A549 (cell line): Measurements from ENCODE around the gene ZNF532. TPM values are rescaled to one million over a fixed set of nuclear protein-coding genes. Genes with fewer than 3 reads are reported as not detected.

Experiments
- ATAC-seq, 2 experiments: fragments of 200-7000 bp in 1 of 2; fragments of >200 bp in 1 of 2; cut with Nextera tagmentation in 1 of 2; cut with Tn5 transposase in 1 of 2; 3 replicates each; pipeline versions ENCODE4 v1.8.0 to v1.9.1; 2018 to 2020; ENCODE audit warnings: mild to moderate bottlenecking in 1 of 2, moderate library complexity in 1 of 2
- CTCF ChIA-PET: fragments of 300-600 bp; sonication (Branson Sonifier 250); formaldehyde crosslinking; extraction: SDS; loops from one replicate; lab custom pipeline; 2021; ENCODE audit warnings: antibody characterized with exemption, inconsistent platforms; lab: Yijun Ruan, JAX
- POLR2A ChIA-PET: fragments of 350-600 bp; formaldehyde crosslinking; extraction: SDS; loops from one replicate; lab custom pipeline; 2021; ENCODE audit warnings: antibody characterized with exemption, inconsistent platforms; lab: Yijun Ruan, JAX
- DNase-seq, 2 experiments: peaks; one replicate each; pipeline versions ENCODE4 v3.0.0 to v3.0.0-alpha.2; 2011 to 2016; ENCODE audit warnings: low read depth in 1 of 2, low spot score in 1 of 2
- FAIRE-seq: peaks from 2 replicates; lab custom pipeline; 2011; peaks lifted over from hg19 to GRCh38; lab: Jason Lieb, UNC
- H3K27ac ChIP-seq, 2 experiments: fragments of >200 bp; sonication (Bioruptor Twin); formaldehyde crosslinking; 3 replicates each; pipeline ENCODE4 v1.5.1; 2016 to 2017
- H3K4me1 ChIP-seq: fragments of >200 bp; sonication (Bioruptor Twin); formaldehyde crosslinking; 3 replicates; pipeline ENCODE4 v1.6.1; 2016
- H3K4me2 ChIP-seq: fragments of >200 bp; sonication (Bioruptor Twin); formaldehyde crosslinking; 3 replicates; pipeline ENCODE4 v1.6.1; 2016
- H3K4me3 ChIP-seq: fragments of >200 bp; sonication (Bioruptor Twin); formaldehyde crosslinking; 3 replicates; pipeline ENCODE4 v1.5.1; 2016
- H3K9me3 ChIP-seq: fragments of >200 bp; sonication (Bioruptor Twin); formaldehyde crosslinking; 3 replicates; pipeline ENCODE4 v1.6.1; 2016
- CBX2 ChIP-seq: fragments of 200-600 bp; sonication (generic); IDR thresholded peaks from 2 replicates; pipeline ENCODE4 v1.6.1; 2016; ENCODE audit warnings: low read depth, mild to moderate bottlenecking, borderline replicate concordance
- CBX8 ChIP-seq: fragments of 200-600 bp; sonication (generic); IDR thresholded peaks from 2 replicates; pipeline ENCODE4 v1.6.1; 2016
- CHD2 ChIP-seq: fragments of 150-350 bp; IDR thresholded peaks from 2 replicates; pipeline ENCODE4 v1.6.1; 2014; ENCODE audit warnings: low read length; ENCODE audit not compliant: partially characterized antibody
- CHD4 ChIP-seq: fragments of 200-600 bp; sonication (generic); IDR thresholded peaks from 2 replicates; pipeline ENCODE4 v1.6.1; 2016; ENCODE audit warnings: antibody characterized with exemption, mild to moderate bottlenecking, borderline replicate concordance
- EHF ChIP-seq: fragments of 250-450 bp; sonication (Bioruptor Pico); IDR thresholded peaks from 2 replicates; pipeline ENCODE4 v1.5.0; 2020; ENCODE audit warnings: mild to moderate bottlenecking
- ESRRA ChIP-seq: fragments of 150-350 bp; IDR thresholded peaks from 2 replicates; pipeline ENCODE4 v1.6.1; 2014; ENCODE audit warnings: mild to moderate bottlenecking, low read length, borderline replicate concordance
- GATA3 ChIP-seq: IDR thresholded peaks from 2 replicates; pipeline ENCODE4 v1.6.1; 2012; ENCODE audit warnings: borderline replicate concordance
- HOXA7 ChIP-seq: fragments of 250-450 bp; sonication (Bioruptor Pico); IDR thresholded peaks from 2 replicates; pipeline ENCODE4 v1.5.0; 2020; ENCODE audit warnings: mild to moderate bottlenecking, moderate library complexity
- HOXB13 ChIP-seq: fragments of 250-450 bp; sonication (Bioruptor Pico); IDR thresholded peaks from 2 replicates; pipeline ENCODE4 v1.5.0; 2020; ENCODE audit warnings: low read depth, mild to moderate bottlenecking, moderate library complexity
- HOXB5 ChIP-seq: fragments of 250-450 bp; sonication (Bioruptor Pico); IDR thresholded peaks from 2 replicates; pipeline ENCODE4 v1.5.0; 2020; ENCODE audit warnings: mild to moderate bottlenecking, moderate library complexity
- JUN ChIP-seq, 2 experiments: fragments of >200 bp; sonication (Bioruptor Twin); formaldehyde crosslinking; IDR thresholded peaks; 2 replicates in 1 of 2; 3 replicates in 1 of 2; pipeline ENCODE4 v1.6.1; 2016 to 2017
- JUNB ChIP-seq: fragments of >200 bp; sonication (Bioruptor Twin); formaldehyde crosslinking; IDR thresholded peaks from 2 replicates; pipeline ENCODE4 v1.6.1; 2016
- KDM1A ChIP-seq: fragments of 200-600 bp; sonication (generic); IDR thresholded peaks from 2 replicates; pipeline ENCODE4 v1.6.1; 2016; ENCODE audit warnings: low read depth, mild to moderate bottlenecking
- MYC ChIP-seq: IDR thresholded peaks from 2 replicates; pipeline ENCODE4 v1.6.1; 2012; ENCODE audit warnings: mild to moderate bottlenecking, inconsistent platforms, low read length, improper control_type of control experiment, borderline replicate concordance
- NPAS2 ChIP-seq: fragments of 250-450 bp; sonication (Bioruptor Pico); IDR thresholded peaks from 2 replicates; pipeline ENCODE4 v1.8.0; 2022; ENCODE audit warnings: mild to moderate bottlenecking, moderate library complexity, borderline replicate concordance
- POLR2A ChIP-seq: IDR thresholded peaks from 2 replicates; pipeline ENCODE4 v1.6.1; 2012; ENCODE audit warnings: mild to moderate bottlenecking, low read length
- RAD21 ChIP-seq, 2 experiments: fragments of >200 bp in 1 of 2; sonication (Bioruptor Twin) in 1 of 2; formaldehyde crosslinking in 1 of 2; IDR thresholded peaks in 1 of 2; conservative IDR thresholded peaks in 1 of 2; 2 replicates in 1 of 2; 3 replicates in 1 of 2; pipeline ENCODE4 v1.6.1; 2012 to 2018; ENCODE audit warnings: inconsistent platforms in 1 of 2
- RCOR1 ChIP-seq: fragments of 150-350 bp; IDR thresholded peaks from 2 replicates; pipeline ENCODE4 v1.6.1; 2014; ENCODE audit warnings: antibody characterized with exemption, low read length, low read depth
- RFX5 ChIP-seq: fragments of 450-650 bp; IDR thresholded peaks from 2 replicates; pipeline ENCODE4 v1.7.1; 2014; ENCODE audit warnings: antibody characterized with exemption, mild to moderate bottlenecking, moderate library complexity
- SMC3 ChIP-seq: fragments of >200 bp; sonication (Bioruptor Twin); formaldehyde crosslinking; IDR thresholded peaks from 3 replicates; pipeline ENCODE4 v1.6.1; 2018; ENCODE audit warnings: inconsistent platforms
- ZFP36 ChIP-seq: fragments of 450-650 bp; IDR thresholded peaks from 2 replicates; pipeline ENCODE4 v1.6.1; 2014; ENCODE audit warnings: borderline replicate concordance; ENCODE audit not compliant: partially characterized antibody
- ZNF302 ChIP-seq: fragments of 250-450 bp; sonication (Bioruptor Pico); IDR thresholded peaks from 2 replicates; pipeline ENCODE4 v1.9.0; 2021; ENCODE audit warnings: inconsistent platforms, mild to moderate bottlenecking, moderate library complexity
- WGBS: methylation state at CpG from one replicate; pipeline ENCODE4 v1.1.6; 2017; ENCODE audit errors: missing lambda C conversion rate; 5-methylcytosine and 5-hydroxymethylcytosine counted together
- polyA plus RNA-seq, 4 experiments: library from polyadenylated mRNA; depleted of rRNA in 3 of 4; stranded (reverse); fragments of >200 nt; fragmentation: RNase III in 1 of 4; extraction: RNeasy Plus Mini Kit Qiagen cat#74134 plus additional on column Dnase treatment in 1 of 4; gene quantifications; 2 replicates in 3 of 4; 3 replicates in 1 of 4; pipeline ENCODE4 v1.2.3, GENCODE V29; 2011 to 2017

The ZNF532 gene
- polyA plus RNA-seq, 2 of the 4 experiments (the other 2 are of a cell fraction): 26.8 to 64.6 TPM

GRCh38 chr18:59015531-59016152 lies 151.0 kb downstream of the ZNF532 start:
- no peak overlapping the region for H3K27ac ChIP-seq
- WGBS: 93% methylated on average over 5 of the region's 5 CpGs
- no peak overlapping the region for H3K4me2 ChIP-seq
- peaks cover 8% of the 10 kb centered on the region; the same call in 2 of the 3 replicates for H3K4me1 ChIP-seq
- TF ChIP-seq HOXB5 (CRISPR knock-in tag): no peak
- no peak for TF ChIP-seq NPAS2 (CRISPR knock-in tag)
- no peak for TF ChIP-seq HOXA7 (CRISPR knock-in tag)
- no peak for TF ChIP-seq SMC3
- TF ChIP-seq CBX8: no peak
- no peak for TF ChIP-seq GATA3
- no peak for TF ChIP-seq CHD4
- no peak for TF ChIP-seq ZNF302
- no peak for TF ChIP-seq JUNB
- no peak for TF ChIP-seq KDM1A
- no peak for TF ChIP-seq EHF (CRISPR knock-in tag)
- TF ChIP-seq RAD21 (conservative IDR thresholded peaks at IDR 0.05 in 1 of 2, IDR thresholded peaks at IDR 0.05 in 1 of 2): no peak
- TF ChIP-seq ZFP36: no peak
- TF ChIP-seq CHD2: no peak
- no peak for TF ChIP-seq JUN (IDR thresholded peaks at IDR 0.05)
- TF ChIP-seq HOXB13 (CRISPR knock-in tag): no peak
- TF ChIP-seq CBX2: no peak
- no peak for TF ChIP-seq MYC
- FAIRE-seq (no peak), ATAC-seq (no peak), DNase-seq (no peak)
- H3K4me3 ChIP-seq: no peak overlapping the region
- CTCF ChIA-PET: no interaction called here
- POLR2A ChIA-PET: no interaction called here
- H3K9me3 ChIP-seq: peaks cover 27% of the 10 kb centered on the region; the same call in 2 of the 3 replicates

GRCh38 chr18:59021500-59021899 lies 156.8 kb downstream of the ZNF532 start:
- ChIA-PET CTCF (interaction anchor here (1.5 to 1.6 kb wide), 2 partner anchors 11 to 18 kb away, joined by 3 to 5 read pairs; no protein-coding TSS in a partner anchor), POLR2A (no interaction called here)
- Histone ChIP-seq H3K27ac (no peak overlapping the region), H3K4me2 (no peak overlapping the region), H3K4me1 (no peaks in the 10 kb centered on the region), H3K4me3 (no peak overlapping the region), H3K9me3 (peaks cover 17% of the 10 kb centered on the region; the same call in 2 of the 3 replicates)
- TF ChIP-seq CHD4 (no peak), RCOR1 (no peak), SMC3 (no peak), HOXB5 (CRISPR knock-in tag) (no peak), EHF (CRISPR knock-in tag) (no peak), RFX5 (no peak)
- no peak for ATAC-seq
- no peak for FAIRE-seq
- DNase-seq: no peak
- WGBS: 6% methylated on average over 1 of the region's 1 CpG

- no peak for DNase-seq
- Histone ChIP-seq H3K27ac (0 out of 6 replicates have a peak overlapping the region, but pooled peaks of 1 of the 2 experiments have one; percentile 43), H3K4me2 (no peak overlapping the region)
- POLR2A ChIA-PET: no interaction called here
- WGBS: 88% methylated on average over 10 of the region's 10 CpGs
- FAIRE-seq: no peak
- TF ChIP-seq POLR2A (no peak), ESRRA (no peak)
- TF ChIP-seq, all 56 proteins: peak for 0
- Histone ChIP-seq H3K4me3 (no peak overlapping the region), H3K9me3 (peaks cover 10% of the 10 kb centered on the region; the same call in 1 of the 3 replicates), H3K4me1 (no peaks in the 10 kb centered on the region)
- CTCF ChIA-PET: interaction anchor here (1.5 to 1.6 kb wide), 2 partner anchors 10 to 19 kb away, joined by 3 to 5 read pairs; no protein-coding TSS in a partner anchor
- no peak for ATAC-seq
Measured at GRCh38 chr18:59022167-59022945, 157.7 kb downstream of the ZNF532 start.
